Lung (tissue), 12 donors: ENCODE measurements around the gene HECTD4. TPM values are rescaled to one million over a fixed set of nuclear protein-coding genes. Genes with fewer than 3 reads are reported as not detected.

Source experiments
- ATAC-seq: fragments of 200-7000 bp; cut with Tn5 transposase; one replicate; pipeline ENCODE4 v1.9.1; 2020; ENCODE audit warnings: moderate number of reproducible peaks; ENCODE audit not compliant: insufficient read depth, low FRiP score
- DNase-seq, 3 donors: peaks; one replicate each; pipeline ENCODE4 v3.0.0-alpha.2; 2013 to 2017
- H3K27ac ChIP-seq, 2 donors: one replicate each; pipeline ENCODE4 v1.5.1; 2013; ENCODE audit warnings: mild to moderate bottlenecking in 2 of 2, moderate library complexity in 2 of 2, control low read depth in 1 of 2, inconsistent platforms in 1 of 2, low read depth in 1 of 2, low read length in 1 of 2
- H3K27me3 ChIP-seq, 3 donors: one replicate each; pipeline ENCODE4 v1.5.1; 2013; ENCODE audit warnings: low read length in 2 of 3; ENCODE audit not compliant: control insufficient read depth in 3 of 3, insufficient read depth in 3 of 3
- H3K36me3 ChIP-seq, 4 donors: one replicate each; pipeline ENCODE4 v1.5.1; 2013; ENCODE audit warnings: low read length in 4 of 4, mild to moderate bottlenecking in 1 of 4, moderate library complexity in 1 of 4; ENCODE audit not compliant: control insufficient read depth in 4 of 4, insufficient read depth in 4 of 4
- H3K4me1 ChIP-seq, 5 donors: one replicate each; pipeline ENCODE4 v1.5.1; 2013; ENCODE audit warnings: low read length in 5 of 5, mild to moderate bottlenecking in 2 of 5, moderate library complexity in 1 of 5; ENCODE audit not compliant: control insufficient read depth in 5 of 5, insufficient read depth in 5 of 5
- H3K4me3 ChIP-seq: one replicate; pipeline ENCODE4 v1.5.1; 2013; ENCODE audit warnings: mild to moderate bottlenecking, control low read depth, moderate library complexity
- H3K9ac ChIP-seq, 2 donors: one replicate each; pipeline ENCODE4 v1.5.1; 2013; ENCODE audit warnings: low read length in 2 of 2, control low read depth in 1 of 2; ENCODE audit not compliant: insufficient read depth in 1 of 2
- H3K9me3 ChIP-seq, 4 donors: one replicate each; pipeline ENCODE4 v1.5.1; 2013; ENCODE audit warnings: low read length in 3 of 4, mild to moderate bottlenecking in 1 of 4, moderate library complexity in 1 of 4; ENCODE audit not compliant: control insufficient read depth in 4 of 4, insufficient read depth in 3 of 4
- WGBS, 2 donors: extraction: QIAGEN DNeasy Blood & Tissue Kit; methylation state at CpG; one replicate each; pipeline ENCODE4 v1.1.7; 2013; 5-methylcytosine and 5-hydroxymethylcytosine counted together
- polyA plus RNA-seq, 2 donors: library from polyadenylated mRNA; stranded (reverse); fragments of 200-250 nt; gene quantifications; one replicate each; pipeline ENCODE4 v1.2.1, GENCODE V29; 2013
- total RNA-seq, 2 donors: library from RNA; depleted of rRNA in 1 of 2; stranded (reverse); fragments of >200 nt in 1 of 2; gene quantifications; one replicate each; pipeline ENCODE4 v1.2.1, GENCODE V29; 2014 to 2021
- TF ChIP-seq, protein P1 (sequence below): IDR thresholded peaks from 2 replicates; pipeline ENCODE4 v1.5.1; 2012; ENCODE audit warnings: mild to moderate bottlenecking; ENCODE audit errors: control extremely low read depth, extremely low read depth
- donor health status: control.
- donor health status: control.
- donor health status: Bipolar disorder and iron deficiency.
- donor health status: healthy.
- donor health status: DM: yes; HTN: yes; CAD: no.

Gene HECTD4
- total and polyA plus RNA-seq, 4 donors, result 4.5 to 96.5 (median 35.7) TPM

DNA sequence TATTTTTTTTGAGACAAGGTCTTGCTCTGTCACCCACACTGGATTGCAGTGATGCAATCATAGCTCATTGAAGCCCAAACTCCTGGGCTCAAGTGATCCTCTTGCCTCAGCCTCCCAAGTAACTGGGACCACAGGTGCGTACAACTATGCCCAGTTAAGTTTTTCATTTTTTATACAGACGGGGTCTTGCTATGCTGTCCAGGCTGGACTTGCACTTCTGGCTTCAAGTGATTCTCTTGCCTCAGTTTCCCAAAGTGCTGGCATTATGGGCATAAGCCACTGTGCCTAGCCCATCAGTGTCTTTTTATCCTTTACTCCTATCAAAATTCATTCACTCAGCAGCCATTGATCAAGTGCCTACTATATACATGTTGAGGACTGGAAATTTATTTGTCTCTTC, 45.5 kb upstream of the HECTD4 start:
- no peak overlapping the region for H3K27ac ChIP-seq
- 98% methylated on average over 2 of the region's 2 CpGs for WGBS, 2 donors
- H3K36me3 ChIP-seq, result peaks cover 0 to 4% (median 2%) of the 10 kb centered on the region in 4 donors
- H3K4me1 ChIP-seq, result peaks cover 0 to 13% (median 0%) of the 10 kb centered on the region in 5 donors
- no peaks in the 10 kb centered on the region for H3K9me3 ChIP-seq
- H3K4me3 ChIP-seq, result no peak overlapping the region
- no peak for ATAC-seq
- no peaks in the 10 kb centered on the region for H3K27me3 ChIP-seq
- DNase-seq, result no peak
- TF ChIP-seq, protein P1, sequence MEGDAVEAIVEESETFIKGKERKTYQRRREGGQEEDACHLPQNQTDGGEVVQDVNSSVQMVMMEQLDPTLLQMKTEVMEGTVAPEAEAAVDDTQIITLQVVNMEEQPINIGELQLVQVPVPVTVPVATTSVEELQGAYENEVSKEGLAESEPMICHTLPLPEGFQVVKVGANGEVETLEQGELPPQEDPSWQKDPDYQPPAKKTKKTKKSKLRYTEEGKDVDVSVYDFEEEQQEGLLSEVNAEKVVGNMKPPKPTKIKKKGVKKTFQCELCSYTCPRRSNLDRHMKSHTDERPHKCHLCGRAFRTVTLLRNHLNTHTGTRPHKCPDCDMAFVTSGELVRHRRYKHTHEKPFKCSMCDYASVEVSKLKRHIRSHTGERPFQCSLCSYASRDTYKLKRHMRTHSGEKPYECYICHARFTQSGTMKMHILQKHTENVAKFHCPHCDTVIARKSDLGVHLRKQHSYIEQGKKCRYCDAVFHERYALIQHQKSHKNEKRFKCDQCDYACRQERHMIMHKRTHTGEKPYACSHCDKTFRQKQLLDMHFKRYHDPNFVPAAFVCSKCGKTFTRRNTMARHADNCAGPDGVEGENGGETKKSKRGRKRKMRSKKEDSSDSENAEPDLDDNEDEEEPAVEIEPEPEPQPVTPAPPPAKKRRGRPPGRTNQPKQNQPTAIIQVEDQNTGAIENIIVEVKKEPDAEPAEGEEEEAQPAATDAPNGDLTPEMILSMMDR, result no peak
- H3K9ac ChIP-seq, result no peak overlapping the region

DNA sequence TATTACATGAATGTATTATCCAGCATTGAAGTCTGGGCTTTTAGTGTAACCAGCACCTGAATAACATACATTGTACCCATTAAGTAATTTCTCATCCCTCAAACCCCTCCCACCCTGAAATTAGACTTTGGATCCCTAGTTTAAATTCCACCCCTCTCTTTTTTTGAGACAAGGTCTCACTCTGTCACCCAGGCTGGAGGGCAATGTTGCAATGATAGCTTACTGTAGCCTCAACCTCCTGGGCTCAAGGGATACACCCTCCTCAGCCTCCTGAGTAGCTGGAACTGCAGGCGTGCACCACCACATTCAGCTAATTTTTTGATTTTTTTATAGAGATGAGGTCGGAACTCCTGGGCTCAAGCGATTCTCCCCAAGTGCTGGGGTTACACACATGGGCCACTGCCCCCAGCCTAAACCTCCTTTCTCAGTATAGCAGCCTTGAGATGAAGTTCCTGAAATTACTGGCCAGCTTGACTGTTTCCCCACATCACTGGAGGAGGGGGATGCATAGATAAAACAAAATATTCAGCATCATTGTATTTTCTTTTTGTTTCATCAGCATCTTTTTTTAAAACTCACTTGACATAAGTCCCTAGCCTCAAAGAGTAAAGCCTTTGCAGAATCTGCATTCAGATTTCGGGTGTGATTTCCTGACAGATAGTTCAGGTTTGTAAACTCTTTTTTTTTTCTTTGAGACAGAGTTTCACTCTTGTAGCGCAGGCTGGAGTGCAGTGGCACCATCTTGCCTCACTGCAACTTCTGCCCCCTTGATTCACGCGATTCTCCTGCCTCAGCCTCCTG, 43.6 kb upstream of the HECTD4 start:
- Histone ChIP-seq H3K4me1 (peaks cover 0 to 18% (median 0%) of the 10 kb centered on the region in 5 donors), H3K9ac (no peak overlapping the region), H3K4me3 (no peak overlapping the region), H3K36me3 (peaks cover 0 to 4% (median under 1%) of the 10 kb centered on the region in 4 donors), H3K27ac (no peak overlapping the region), H3K27me3 (no peaks in the 10 kb centered on the region), H3K9me3 (no peaks in the 10 kb centered on the region)
- WGBS, 2 donors, result 94 to 96% methylated on average over 7 of the region's 7 CpGs
- TF ChIP-seq, protein P1, result no peak
- ATAC-seq, result no peak
- no peak for DNase-seq

DNA sequence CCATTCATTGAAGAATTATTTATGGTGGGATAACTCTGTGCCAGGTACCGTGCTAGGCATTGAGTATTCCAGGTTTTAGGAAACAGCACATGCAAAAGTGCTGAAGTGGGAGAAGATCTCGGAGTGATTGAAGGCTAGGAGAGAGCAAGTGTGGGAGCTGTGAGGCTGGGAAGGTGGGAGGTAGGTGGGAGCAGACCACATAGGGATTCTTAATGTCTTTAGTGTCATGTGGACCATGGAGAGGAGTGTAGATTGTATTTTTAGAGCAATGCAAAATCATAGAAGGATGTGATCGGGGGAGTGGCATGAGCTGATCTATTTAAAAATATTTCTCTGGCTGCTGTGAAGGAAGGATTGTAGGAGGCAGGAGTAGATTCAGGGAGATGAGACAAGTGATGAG, 41.9 kb upstream of the HECTD4 start:
- Histone ChIP-seq H3K9ac (no peak overlapping the region), H3K27me3 (no peaks in the 10 kb centered on the region), H3K36me3 (peaks cover 0 to 4% (median 0%) of the 10 kb centered on the region in 4 donors), H3K4me1 (peaks cover 4 to 20% (median 6%) of the 10 kb centered on the region in 5 donors), H3K4me3 (no peak overlapping the region), H3K27ac (no peak overlapping the region), H3K9me3 (no peaks in the 10 kb centered on the region)
- ATAC-seq (no peak), DNase-seq (no peak)
- WGBS, 2 donors, result 93 to 94% methylated on average over 3 of the region's 3 CpGs
- TF ChIP-seq, protein P1, result no peak

DNA sequence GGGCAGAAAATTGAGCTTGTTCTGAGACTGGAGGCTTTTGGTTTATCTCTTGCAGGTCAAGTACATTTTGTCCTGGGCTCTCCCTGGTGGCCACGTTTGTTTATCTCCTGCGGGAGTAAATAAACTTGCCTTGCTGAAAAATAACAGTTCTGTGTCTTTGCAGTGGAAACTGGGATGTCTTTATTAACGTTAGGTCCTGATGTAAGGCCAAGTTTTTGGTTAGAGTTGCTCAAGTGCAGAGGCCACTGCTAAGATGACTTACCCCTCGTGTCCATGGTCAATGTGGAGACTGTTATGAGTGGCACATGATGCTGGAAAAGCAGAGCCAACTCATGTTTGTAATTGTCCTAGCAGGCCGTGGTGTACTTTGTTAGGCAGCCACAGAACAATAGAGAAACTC, 40.3 kb upstream of the HECTD4 start:
- Histone ChIP-seq H3K27ac (peak overlapping the region in 1 of 2 donors; percentile 51), H3K27me3 (no peaks in the 10 kb centered on the region), H3K4me3 (no peak overlapping the region), H3K36me3 (no peaks in the 10 kb centered on the region), H3K4me1 (peaks cover 4 to 18% (median 6%) of the 10 kb centered on the region in 5 donors), H3K9me3 (no peaks in the 10 kb centered on the region), H3K9ac (no peak overlapping the region)
- ATAC-seq (no peak), DNase-seq (no peak)
- TF ChIP-seq, protein P1, result no peak
- 52% methylated on average over 5 of the region's 5 CpGs for WGBS, 2 donors
